GM12874 (cell line): Measurements from ENCODE around the gene PRKD1.

ENCODE experiments used
- TF ChIP-seq, protein P1 (sequence below): IDR thresholded peaks from 2 replicates; pipeline ENCODE4 v1.5.1; 2011; ENCODE audit warnings: low read depth, mild to moderate bottlenecking, control low read depth, low read length, moderate library complexity; ENCODE audit not compliant: insufficient read depth

Gene PRKD1

DNA sequence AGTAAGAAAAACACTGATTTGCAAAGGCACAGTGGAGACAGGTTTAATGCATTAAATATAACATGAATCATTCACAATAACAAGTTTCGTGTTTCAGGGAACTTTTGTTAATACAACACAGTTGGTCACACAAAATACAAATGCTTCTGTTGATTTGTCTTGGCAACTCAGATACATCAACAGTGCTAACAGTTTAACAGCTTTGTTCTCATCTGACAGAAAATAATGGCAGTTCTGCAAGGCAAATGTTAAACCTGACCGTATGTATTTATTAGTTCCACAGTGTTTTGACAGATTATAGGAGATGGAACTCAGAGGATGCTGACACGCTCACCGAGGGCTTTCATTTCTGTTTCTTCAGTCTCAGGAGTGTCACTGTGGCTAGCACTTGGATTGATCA is 350.7 kb downstream of the PRKD1 start:
- TF ChIP-seq, protein P1, sequence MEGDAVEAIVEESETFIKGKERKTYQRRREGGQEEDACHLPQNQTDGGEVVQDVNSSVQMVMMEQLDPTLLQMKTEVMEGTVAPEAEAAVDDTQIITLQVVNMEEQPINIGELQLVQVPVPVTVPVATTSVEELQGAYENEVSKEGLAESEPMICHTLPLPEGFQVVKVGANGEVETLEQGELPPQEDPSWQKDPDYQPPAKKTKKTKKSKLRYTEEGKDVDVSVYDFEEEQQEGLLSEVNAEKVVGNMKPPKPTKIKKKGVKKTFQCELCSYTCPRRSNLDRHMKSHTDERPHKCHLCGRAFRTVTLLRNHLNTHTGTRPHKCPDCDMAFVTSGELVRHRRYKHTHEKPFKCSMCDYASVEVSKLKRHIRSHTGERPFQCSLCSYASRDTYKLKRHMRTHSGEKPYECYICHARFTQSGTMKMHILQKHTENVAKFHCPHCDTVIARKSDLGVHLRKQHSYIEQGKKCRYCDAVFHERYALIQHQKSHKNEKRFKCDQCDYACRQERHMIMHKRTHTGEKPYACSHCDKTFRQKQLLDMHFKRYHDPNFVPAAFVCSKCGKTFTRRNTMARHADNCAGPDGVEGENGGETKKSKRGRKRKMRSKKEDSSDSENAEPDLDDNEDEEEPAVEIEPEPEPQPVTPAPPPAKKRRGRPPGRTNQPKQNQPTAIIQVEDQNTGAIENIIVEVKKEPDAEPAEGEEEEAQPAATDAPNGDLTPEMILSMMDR, result no peak

DNA sequence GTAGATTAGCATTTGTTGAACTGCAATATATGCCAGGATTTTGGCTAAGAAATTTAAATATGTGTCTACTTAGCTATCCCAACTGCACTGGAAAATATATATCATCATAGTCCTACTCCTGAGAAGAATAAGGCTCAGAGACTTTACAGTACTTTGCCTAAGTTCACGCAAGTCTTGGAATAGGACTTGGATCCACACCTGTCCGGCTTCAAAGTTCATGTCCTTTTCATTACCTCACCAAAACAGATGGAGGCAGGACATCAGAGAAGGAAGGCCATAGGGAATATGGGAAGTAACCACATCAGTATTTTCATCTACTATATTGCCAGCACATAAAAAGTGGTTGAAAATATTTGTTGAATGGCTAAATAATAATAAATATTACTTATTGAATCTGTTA is 358.5 kb downstream of the PRKD1 start:
- TF ChIP-seq, protein P1, result no peak

DNA sequence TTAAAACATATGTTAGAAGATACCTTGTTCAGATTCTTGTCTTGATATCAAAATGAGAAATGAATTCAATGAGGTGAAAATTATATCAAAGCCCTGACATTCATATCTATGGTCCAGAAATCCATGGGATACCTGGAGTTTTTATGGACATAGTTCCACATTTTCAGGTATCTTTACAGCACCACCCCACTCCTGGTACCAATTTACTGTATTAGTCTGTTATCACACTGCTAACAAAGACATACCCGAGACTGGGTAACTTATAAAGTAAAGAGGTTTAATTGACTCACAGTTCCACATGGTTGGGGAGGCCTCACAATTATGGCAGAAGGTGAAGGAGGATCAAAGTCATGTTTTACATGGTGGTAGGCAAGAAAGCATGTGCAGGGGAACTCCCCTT is 361.5 kb downstream of the PRKD1 start:
- TF ChIP-seq, protein P1, result no peak

DNA sequence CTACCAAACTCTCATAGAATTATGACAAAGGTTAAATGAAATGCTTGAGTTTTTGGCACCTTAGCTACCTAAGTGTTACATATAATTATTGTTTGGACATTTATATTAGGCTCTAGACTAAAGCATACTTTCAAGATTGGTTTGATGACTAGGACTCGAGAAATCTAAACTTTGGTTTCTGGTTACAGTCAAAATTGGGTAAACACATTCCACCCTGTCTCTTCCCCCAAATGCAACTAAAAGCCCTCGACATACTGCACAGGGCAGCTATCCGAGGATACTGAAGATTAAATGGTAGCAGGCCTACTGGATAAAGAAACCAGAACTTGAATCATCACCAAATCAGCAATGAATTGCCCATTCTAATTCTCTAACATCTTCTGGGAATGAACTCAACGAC is 369.1 kb downstream of the PRKD1 start:
- TF ChIP-seq, protein P1, result no peak

DNA sequence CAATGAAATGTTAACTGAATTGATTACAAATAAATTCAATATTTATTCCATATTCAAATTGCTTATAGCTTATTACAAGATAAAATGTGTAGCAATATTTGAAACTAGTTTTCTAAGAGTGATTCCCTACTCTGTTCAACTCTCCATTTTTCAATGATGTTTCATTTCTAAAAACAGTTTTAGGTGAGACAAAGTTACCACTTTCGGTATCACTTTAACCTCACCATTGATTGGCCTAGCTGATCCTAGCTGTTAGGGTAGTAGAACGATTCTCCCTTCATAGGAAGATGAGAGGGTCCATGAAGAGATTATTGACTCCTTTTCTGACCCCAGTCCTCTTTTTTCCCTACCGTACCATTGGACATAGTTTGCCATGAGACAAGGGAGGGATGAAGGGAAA is 373.3 kb downstream of the PRKD1 start:
- TF ChIP-seq, protein P1, result no peak

DNA sequence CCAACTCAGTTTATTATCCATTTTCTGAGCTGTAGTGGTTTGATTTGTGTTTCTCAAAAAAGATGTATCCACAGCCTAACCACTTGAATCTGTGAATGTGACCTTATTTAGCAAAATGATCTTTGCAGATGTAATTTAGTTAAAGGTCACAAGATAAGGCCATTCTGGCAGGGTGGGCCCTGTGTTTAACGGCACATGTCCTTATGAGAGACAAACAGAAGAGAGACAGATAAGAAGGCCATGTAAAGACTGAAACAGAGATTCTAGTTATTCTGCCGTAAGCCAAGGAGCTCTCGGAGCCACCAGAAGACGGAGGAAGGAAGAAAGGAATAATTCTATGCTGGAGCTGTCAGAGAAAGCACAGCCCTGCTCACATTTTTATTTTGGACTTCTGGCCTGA is 374.2 kb downstream of the PRKD1 start:
- TF ChIP-seq, protein P1, result no peak

DNA sequence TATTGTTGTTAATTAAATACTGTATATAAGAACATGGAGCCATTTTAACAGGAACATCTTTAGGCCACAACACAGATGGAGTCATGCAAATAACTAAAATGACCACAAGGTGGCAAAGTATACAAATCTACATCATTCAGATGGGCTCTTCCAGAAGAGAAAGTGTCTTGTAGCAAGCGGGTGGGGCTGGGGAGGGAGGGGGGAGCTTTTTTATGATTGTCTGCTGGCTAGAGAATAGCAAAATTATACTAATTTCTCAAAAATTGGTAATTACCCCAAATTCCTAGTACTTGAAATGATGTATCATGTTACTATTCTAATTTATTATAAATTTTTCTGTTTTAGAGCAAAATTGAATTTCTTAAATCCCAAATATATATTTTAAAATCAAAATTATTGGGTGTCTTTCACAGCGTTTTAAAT is 378.7 kb downstream of the PRKD1 start:
- TF ChIP-seq, protein P1, result no peak

DNA sequence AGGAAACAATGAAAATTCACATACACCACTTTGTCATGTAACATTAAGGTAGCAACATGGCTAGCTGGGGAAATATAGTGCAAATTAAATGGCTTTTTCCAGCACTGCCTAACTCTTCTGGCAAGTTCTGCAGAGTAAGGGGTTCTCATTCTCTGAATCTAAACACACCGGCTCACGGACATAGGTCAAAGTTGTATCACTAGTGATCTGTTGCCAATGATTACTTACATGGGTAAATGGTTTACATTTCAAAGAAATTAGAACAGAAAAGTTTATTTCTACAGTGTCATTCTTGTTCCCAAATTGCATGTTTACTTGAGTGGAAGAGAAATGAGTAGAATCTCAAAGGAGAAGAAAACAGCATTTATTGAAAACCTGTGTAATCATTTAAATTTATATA is 381.9 kb downstream of the PRKD1 start:
- TF ChIP-seq, protein P1, result no peak
